HG03097 (cell line): ENCODE results near the gene CYB561D1.
A peak's percentile ranks its signal among the peaks of the same experiment; 100 is the strongest.

ENCODE experiments used
- ATAC-seq: cut with Tn5 transposase; IDR thresholded peaks from one replicate; pipeline ENCODE4 v1.9.1; 2021; ENCODE audit not compliant: unreplicated experiment, low FRiP score

Gene CYB561D1

DNA sequence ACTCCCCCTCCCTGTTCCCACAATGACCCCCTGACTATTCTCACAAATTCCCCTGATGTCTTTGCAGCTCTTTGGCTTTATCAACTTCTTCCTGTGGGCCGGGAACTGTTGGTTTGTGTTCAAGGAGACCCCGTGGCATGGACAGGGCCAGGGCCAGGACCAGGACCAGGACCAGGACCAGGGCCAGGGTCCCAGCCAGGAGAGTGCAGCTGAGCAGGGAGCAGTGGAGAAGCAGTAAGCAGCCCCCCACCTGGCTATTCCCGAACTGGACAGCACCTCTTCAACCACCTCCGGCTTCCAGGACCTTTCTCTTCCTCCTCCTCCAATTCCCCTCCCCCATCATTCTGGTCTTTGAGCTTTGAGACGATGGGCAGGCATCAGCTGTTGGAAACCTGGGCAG, 14.6 kb upstream of the CYB561D1 start:
- no peak for ATAC-seq

DNA sequence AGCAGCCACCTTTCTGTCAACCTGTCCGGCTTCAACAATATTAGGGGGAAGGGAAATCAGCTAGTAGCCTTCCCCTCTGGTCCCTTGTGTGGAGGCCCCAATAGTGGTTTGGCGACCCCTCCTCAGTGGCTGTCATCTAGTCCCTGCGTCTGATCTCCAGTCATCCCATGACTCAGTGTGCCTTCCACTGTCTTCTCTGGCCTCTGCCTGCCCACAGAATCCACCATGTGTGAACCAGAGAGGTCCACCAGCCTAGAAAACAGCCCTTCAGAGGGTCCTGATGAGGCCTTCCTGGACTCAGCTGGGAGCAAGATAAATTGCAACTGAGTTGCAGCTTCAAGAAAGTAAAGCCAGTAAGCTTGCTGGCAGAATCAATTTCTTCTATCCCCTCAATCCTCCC, 14.0 kb upstream of the CYB561D1 start:
- ATAC-seq = no peak

DNA sequence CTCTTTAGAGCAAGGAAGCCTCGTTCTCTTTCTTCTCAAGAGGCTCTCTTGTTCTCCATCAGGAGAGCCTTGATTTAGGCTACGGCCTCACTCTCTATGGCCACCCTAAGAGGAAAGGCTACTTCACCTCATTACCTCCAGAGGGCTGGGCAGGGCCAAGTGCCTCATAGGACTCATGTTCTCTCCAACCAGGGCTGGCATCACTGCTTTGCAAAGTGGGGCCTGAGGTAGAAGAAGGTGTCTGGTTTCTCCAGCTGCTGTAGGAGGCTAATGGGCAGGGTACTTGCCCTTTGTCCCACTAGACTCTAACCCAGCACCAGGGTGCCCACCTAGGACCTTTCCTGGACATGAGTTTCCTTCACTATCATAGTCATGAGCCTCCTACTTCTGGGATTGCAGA, 12.2 kb upstream of the CYB561D1 start:
- ATAC-seq = no peak

DNA sequence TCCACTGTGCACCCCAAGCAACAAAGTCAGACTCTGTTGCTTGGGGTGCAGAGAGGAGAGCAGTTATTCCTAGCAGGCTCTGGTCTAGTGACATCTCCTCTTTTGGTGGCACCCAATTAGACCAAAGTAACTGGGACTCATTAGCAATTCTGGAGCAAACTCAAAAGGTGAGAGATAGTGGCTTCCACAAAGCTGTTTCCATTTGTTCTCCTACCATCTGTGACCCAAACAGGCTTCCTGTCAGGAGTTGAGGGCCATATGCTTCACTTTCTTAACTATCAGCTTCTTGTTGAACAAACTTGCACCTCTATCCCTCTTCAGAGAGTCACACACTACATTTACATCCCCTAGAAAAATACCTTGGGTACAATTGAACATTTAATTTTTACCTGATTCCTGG, 11.7 kb upstream of the CYB561D1 start:
- no peak for ATAC-seq

DNA sequence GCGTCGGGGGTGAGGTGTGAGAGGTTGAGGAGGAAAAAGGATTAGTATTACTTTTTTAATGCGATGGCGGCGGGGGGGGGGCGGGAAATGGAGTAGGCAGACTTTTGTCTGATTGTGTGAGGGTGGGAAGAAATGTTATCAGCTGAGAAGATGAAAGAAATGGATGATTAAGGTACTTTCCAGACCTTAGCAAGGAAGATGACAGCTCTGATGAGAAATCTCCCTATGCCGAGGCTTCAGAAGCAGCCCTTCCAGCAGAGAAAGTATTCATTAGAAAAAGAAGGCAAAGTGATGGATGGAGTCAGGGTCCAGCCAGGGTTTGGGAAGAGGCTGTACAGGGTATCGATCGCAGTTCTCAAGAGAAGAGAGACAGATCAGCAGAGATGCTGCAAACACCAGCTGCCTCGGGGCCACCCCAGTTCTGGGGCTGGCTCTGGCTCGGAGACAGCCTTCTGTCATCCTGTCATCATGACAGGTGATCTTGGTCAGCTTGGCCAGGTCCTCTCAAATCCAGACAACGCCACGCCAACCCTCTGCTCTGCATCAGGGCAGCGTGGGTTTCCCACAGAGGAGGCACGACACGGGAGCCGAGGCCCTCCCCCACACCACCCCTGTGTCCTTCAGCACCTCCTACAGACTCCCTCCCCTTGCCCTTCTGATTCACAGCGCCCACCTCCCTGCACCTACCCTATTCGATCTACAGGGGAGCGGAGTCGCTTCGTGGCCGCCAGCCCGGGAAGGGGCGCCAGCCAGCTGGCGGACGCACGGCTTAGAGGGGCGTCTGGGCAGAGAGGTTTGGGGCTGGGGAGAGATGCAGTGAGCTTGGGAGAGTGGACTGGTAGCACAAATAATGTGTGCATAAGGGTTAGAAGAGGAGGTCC, 10.9 kb upstream of the CYB561D1 start:
- ATAC-seq = peak; percentile 11

DNA sequence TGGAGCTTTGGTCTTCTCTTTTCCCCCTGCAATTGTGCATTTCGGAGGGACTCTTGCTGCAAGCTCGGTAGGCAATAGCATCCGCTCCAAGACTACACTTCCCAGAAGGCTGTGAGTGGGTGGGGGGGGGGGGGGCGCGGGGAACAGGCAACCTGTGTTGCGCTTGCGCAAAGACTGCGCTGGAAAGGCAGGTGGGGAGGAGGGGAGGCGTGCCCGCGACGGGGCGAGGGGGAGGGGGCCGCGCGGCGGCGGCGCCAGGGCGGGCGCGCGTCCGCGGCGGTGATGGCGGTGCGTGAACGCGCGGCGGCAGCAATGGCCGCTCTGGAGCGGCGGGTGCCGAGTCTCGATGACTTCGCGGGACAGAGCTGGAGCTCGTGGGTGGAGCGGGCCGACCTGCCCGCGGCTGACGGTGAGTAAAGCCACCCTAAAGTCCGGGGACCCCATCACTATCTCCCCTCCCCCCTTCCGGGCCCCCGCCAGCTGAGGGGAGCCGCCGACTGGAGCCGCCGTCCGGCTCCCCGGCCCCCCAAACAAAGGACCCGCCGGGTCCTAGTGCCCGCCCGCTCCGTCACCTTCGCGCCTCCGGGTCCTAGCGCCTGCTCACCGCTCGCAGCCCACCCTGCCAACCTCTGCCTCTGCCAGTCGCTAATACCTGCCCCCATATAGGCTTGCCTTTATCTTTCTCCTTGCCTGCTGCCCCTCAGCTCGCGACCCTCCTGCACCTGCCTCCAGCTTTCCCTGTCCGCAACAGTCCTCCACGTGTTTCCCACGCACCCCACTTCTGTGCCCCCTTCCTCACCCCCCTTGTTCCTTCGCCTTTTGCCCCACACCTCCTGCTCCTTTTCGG, 10.0 kb upstream of the CYB561D1 start, which contains the start of gene ATXN7L2:
Gene ATXN7L2 (plus strand): TSS at position 234 of the 847 bp plus-strand sequence. CDS start 49 bp downstream, at position 283.
- ATAC-seq = peak; percentile 60

DNA sequence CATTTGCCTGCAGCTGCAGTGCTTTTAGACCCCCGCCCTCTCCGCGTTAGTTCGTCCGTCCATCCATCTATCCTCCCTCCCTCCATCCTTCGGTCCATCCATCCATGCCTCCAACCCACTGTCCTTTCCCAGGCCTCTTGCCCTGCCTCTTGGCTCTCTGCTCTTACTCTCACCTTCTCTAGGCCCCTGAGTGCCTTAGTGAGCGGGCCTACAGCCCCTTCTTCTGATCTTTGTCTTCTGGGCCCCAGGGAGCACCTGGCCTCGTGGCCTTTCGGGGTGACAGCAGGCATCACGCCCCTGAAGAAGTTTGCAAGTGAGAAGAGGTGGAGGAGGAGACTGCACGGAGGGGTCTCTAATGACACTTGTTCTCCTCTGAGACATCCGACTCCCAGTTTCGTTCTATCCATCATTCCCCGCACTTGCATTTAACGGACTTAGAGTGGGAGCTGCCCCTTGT, 9.3 kb upstream of the CYB561D1 start:
- ATAC-seq = no peak

DNA sequence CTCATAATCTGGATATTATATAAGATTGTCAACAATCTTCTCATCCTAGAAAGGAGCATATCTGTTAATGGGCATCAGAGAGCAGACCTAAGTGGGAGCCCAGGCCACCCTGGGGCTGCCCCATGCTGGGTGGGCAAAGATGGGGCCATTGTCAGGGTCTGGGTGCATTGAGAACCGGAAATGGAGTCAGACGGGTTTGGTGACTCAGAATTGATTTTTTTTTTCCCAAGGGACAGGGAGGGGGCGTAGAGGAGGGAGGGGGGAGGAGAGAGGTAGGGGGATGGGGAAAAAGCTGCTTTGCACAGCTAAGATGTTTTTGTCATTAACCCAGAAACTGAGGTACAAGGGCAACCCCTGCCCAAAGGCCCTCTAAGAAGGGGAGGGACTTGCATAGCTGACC, 8.9 kb upstream of the CYB561D1 start:
- ATAC-seq = no peak

DNA sequence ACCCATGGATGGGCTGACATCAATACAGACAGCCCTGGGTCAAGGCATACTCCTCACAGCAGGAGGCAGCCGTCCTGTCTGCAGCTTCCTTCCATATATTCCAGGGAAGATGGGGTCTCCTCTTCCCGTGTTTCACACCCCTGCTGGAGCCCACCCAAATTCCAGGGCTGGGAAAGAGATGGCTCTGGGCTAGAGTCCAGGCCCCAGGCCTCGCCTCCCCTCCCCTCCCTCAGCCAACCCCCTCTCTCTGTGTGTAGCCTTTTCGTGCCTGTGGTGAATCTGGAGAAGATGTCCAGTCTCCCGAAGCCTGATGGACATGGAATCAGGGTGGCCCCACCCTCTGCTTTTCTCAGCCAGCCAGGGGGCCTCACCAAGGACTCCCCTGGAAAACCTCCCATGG, 6.6 kb upstream of the CYB561D1 start:
- ATAC-seq = no peak

DNA sequence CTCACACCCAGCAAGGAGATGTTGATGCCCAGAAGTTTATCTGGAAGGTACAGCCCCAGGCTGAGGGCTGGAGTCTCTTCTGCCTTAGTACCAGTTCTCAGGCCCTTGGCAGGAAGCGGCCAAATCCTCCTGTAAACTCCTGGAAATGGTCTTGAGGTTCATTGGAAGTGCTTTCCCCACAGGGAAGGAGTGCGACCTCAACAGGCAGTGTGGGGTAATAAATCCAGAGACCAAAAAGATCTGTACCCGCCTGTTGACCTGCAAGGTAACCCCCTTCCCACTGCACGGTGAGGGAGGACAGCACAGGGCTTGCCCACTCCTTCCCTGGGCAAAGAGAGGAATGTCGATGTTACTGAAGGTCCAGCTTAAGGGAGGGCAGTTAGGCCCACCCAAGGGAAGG, 5.7 kb upstream of the CYB561D1 start:
- ATAC-seq = no peak

DNA sequence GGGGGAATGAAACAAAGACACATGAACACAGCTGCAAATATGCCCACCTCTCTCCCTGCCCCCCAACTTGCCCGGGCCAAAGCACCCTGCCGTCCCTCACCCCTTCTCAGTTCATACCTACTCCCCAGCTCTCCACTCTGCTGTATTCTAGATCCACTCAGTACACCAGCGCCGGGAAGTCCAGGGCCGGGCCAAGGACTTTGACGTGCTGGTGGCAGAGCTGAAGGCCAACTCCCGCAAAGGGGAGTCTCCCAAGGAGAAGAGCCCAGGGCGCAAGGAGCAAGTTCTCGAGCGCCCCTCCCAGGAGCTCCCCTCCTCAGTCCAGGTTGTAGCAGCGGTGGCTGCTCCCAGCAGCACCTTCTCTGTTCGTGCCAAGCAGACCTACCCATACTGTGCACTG, 5.2 kb upstream of the CYB561D1 start:
- no peak for ATAC-seq

DNA sequence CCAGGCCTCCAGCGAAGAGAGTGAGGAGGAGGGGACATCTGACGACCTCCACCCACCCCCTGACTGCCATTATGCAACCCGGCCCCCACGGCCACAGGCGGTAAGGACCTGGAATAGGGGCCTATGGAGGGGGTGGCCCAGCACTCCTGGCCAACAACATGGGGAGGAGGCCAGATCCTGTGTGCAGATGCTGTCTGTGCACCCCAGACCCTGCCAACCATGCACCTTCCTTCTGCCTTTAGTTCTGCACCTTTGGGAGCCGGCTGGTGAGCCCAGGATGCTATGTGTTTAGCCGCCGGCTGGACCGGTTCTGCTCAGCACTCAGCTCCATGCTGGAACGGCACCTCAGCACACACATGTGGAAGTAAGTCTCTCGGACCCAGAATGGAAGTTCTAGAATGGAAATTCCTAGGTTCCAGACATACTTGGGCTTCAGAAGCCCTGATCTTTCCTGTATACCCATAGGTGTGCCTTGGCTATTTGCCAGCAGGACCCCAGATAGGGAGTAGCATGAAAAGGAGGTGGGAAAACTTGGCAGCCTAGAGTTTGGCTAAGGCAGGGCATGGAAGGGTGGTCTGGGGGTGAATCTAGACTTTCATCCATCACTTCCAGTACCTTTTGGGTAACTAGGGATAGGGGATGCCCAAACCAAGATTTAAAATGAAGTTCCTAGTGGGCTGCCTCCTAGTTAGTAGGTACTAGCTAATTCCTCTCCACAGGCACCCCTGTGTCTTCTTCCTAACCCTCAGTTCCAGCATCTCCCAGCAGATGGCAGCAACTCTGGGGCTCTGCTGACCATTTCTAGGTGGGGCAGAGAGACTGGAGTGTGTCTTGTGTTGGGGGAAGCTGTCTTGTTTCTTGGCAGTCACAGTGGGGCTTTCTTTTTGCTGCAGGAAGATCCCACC, 3.6 kb upstream of the CYB561D1 start:
- no peak for ATAC-seq

DNA sequence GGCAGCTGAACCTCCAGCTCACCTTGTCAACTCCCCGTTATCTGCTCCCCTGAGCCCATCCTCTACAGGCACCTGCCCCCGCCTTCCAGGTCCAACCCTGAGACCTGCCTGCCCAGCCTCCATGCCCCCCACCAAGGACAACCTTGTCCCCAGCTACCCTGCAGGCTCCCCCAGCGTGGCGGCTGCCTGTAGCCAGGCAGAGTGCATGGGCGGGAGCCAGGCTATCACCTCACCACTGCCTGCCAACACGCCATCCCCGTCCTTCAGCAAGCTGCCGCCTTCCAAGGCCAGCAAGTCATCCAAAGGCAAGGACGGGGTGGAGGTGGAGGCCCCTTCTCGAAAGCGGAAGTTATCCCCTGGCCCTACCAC, 3.0 kb upstream of the CYB561D1 start:
- ATAC-seq = no peak

DNA sequence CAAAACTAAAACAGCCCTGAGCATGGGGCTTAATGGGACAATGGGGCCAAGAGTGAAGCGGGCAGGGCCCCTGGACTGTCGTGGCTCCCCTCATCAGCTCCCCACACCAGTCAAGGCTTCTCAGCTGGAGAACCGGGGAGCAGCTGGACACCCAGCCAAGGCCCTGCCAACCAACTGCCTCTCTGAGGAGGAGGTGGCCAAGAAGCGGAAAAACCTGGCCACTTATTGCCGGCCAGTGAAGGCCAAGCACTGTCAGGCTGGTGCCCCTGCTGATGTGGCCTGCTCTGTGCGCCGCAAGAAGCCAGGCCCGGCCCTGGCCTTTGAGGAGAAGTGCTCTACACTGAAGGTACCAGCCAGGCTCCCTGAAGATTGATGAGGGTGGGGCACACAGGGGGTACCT, 2.5 kb upstream of the CYB561D1 start:
- no peak for ATAC-seq

DNA sequence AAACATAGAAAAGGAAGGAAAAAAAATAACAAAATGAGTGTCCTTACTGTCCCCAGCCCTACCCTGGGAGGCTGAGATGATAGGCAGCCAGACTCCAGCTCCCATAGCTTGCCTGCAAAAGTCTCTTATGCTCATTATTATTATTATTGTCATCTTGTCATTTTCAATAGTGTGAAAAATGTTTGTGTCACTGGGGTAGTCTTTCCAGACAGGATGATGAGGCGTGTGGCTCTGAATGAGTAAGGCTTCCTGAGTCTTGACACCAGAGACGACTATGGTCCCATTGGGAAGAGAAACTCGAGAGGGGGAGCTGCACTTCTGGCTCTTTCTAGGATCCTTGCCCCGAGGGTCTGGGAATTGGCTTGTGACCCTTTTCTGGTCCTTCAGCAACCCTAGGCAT, 1.1 kb upstream of the CYB561D1 start:
- no peak for ATAC-seq

DNA sequence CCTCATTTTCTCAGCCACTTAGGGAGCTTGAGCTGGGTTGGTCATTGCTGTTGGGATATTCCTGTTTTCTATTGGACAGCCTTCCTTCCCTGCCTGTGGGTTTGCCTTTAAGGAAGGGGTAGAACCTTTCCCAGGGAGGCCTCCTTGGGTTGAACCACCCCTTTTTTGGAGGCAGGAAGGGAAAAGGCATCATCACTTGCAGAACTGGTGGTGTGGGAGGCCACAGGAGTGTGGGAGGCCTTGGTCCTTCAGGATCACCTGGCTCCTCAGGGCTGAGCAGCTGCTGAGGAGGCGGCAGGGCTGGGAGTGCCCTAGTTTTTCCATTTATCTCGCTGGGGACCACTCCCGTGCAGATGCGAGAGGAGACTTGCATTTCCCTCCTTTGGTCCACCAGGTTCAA, 667 bp upstream of the CYB561D1 start:
- ATAC-seq = no peak

DNA sequence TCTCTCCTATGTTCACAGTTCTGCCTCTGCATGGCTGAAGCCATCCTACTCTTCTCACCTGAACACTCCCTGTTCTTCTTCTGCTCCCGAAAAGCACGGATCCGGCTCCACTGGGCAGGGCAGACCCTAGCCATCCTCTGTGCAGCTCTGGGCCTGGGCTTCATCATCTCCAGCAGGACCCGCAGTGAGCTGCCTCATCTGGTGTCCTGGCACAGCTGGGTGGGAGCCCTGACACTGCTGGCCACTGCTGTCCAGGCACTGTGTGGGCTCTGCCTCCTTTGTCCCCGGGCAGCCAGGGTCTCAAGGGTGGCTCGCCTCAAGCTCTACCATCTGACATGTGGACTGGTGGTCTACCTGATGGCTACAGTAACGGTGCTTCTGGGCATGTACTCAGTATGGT, 1.8 kb downstream of the CYB561D1 start:
- ATAC-seq = no peak

DNA sequence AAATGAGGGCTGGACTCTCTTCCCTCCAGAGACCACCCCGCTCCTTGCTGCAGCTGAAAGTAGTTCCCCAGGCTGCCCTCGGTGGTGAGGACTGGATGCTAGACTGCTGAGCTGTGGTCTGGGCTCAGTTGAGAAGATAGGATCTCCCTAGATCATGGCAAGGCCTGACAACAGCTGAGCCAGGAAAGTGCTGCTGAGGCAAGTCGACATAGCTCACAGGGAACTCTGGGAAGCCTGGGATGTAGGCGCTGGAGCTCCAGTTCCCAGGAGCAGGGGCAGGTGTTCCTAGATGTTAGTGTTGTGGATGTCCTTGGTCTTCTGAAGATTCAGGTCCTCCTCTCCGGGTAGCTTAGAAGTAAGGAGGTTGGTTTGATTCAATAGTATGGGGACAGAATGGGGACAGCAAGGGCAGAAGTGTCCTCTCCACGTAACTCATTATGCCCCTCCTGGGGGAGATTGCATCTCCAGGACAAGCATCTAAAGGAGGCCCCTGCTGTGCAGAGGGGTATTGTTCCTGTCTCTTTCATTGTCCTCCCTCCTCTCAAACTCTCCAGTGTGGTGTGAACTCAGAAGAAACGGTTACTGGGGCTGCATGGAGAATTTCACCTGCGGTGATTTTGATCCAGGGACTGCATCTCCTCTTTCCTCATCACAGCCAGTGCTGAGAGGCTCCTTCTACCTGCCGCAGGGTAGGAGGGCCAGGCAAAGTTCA, 3.7 kb downstream of the CYB561D1 start:
- ATAC-seq = no peak

DNA sequence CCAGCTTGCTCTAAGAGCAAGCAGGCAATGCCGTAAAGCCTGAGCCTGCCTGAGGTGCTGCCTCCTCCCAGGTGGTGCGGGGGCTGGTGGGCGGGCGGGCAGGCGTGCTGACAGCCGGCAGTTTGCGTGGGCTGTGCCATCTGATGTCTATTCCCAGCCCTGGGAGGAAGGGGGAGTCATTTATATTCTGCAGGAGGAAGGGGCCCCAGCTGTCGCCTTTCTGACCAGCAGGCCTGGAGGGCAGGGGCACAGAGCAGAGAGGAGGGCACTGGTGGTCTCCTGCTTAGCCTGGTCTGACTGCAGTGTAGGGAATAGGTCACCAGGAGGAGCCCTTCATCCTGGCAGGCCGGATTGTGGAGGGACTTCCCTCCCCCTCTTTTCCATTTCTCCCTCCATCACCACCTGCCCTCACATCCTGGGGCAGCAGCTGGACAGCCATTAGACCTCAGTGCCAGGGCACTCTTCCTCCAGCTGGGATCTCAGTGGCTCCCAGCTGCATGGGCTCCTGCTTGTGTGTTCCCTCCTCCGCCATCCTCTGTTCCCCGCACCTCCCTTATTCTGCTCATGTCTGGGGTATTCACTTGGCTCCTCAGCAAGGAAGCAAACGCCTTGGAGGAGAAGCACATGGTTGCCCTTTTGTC, 4.4 kb downstream of the CYB561D1 start:
- no peak for ATAC-seq

DNA sequence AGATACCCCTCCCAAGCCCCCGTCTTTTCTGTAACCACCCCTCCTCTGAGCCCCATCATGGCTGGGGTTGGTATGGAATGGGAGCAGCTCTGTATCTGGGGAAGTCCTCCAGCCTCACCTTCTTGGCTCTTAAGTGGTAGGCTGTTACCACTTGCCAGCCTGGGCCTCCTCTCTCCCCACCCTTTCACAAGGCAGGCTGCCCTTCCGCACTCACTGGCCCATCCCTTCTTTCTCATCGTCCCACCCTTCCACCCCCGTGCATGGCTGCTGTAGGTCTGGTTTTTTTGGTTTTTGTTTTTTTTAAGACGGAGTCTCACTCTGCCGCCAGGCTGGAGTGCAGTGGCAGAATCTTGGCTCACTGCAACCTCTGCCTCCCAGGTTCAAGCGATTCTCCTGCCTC, 5.2 kb downstream of the CYB561D1 start:
- no peak for ATAC-seq
